HepG2 (cell line): ENCODE results near the gene EBF4. TPM values are rescaled to one million over a fixed set of nuclear protein-coding genes. Genes with fewer than 3 reads are reported as not detected.

ENCODE experiments used
- CENPT ChIP-seq: sonication (generic); formaldehyde crosslinking; IDR thresholded peaks from 2 replicates; pipeline ENCODE4 v1.8.0; 2022; ENCODE audit warnings: low read depth, mild to moderate bottlenecking, moderate library complexity, missing genetic modification reagents
- EED ChIP-seq: sonication (generic); formaldehyde crosslinking; IDR thresholded peaks from 2 replicates; pipeline ENCODE4 v1.5.0; 2020; ENCODE audit warnings: mild to moderate bottlenecking, missing genetic modification reagents
- EP300 ChIP-seq, 3 experiments: sonication (generic) in 1 of 3; formaldehyde crosslinking in 1 of 3; IDR thresholded peaks; 2 replicates each; pipeline versions ENCODE4 v1.5.1 to v1.6.1; 2011 to 2020; ENCODE audit warnings: low read depth in 2 of 3, low read length in 2 of 3, borderline replicate concordance in 1 of 3, improper control_type of control experiment in 1 of 3, mild to moderate bottlenecking in 1 of 3, missing genetic modification reagents in 1 of 3, moderate library complexity in 1 of 3
- HNRNPK ChIP-seq: fragments of 200-400 bp; formaldehyde crosslinking; IDR thresholded peaks from 2 replicates; pipeline ENCODE4 v1.6.1; 2018; ENCODE audit warnings: low read length, low read depth, moderate library complexity, mild to moderate bottlenecking; ENCODE audit not compliant: poor library complexity, severe bottlenecking
- HOXA3 ChIP-seq: sonication (generic); formaldehyde crosslinking; IDR thresholded peaks from 2 replicates; pipeline ENCODE4 v1.5.0; 2020; ENCODE audit warnings: missing genetic modification reagents
- HOXA5 ChIP-seq: sonication (generic); formaldehyde crosslinking; IDR thresholded peaks from 2 replicates; pipeline ENCODE4 v1.4.0; 2020; ENCODE audit warnings: missing genetic modification reagents
- HOXA9 ChIP-seq: sonication (generic); formaldehyde crosslinking; IDR thresholded peaks from 2 replicates; pipeline ENCODE4 v1.8.1; 2022; ENCODE audit warnings: missing genetic modification reagents, mild to moderate bottlenecking, moderate library complexity, borderline replicate concordance
- MATR3 ChIP-seq: sonication (generic); formaldehyde crosslinking; IDR thresholded peaks from 2 replicates; pipeline ENCODE4 v1.4.0; 2020; ENCODE audit warnings: missing genetic modification reagents
- MBNL3 ChIP-seq: fragments of 250-450 bp; sonication (Bioruptor Pico); conservative IDR thresholded peaks from 2 replicates; pipeline ENCODE4 v1.8.0; 2022; ENCODE audit warnings: mild to moderate bottlenecking, inconsistent platforms
- MED1 ChIP-seq: sonication (generic); formaldehyde crosslinking; IDR thresholded peaks from 2 replicates; pipeline ENCODE4 v1.4.0; 2020; ENCODE audit warnings: missing genetic modification reagents
- MZF1 ChIP-seq: sonication (generic); formaldehyde crosslinking; IDR thresholded peaks from 2 replicates; pipeline ENCODE4 v1.8.1; 2023; ENCODE audit warnings: mild to moderate bottlenecking, missing genetic modification reagents, borderline replicate concordance
- NCOA1 ChIP-seq: sonication (generic); formaldehyde crosslinking; IDR thresholded peaks from 2 replicates; pipeline ENCODE4 v1.9.0; 2021; ENCODE audit warnings: missing genetic modification reagents
- PHF8 ChIP-seq: sonication (generic); formaldehyde crosslinking; IDR thresholded peaks from 2 replicates; pipeline ENCODE4 v1.5.0; 2020; ENCODE audit warnings: missing genetic modification reagents
- RNF2 ChIP-seq: fragments of 450-650 bp; conservative IDR thresholded peaks from 2 replicates; pipeline ENCODE4 v1.6.1; 2016; ENCODE audit warnings: low read depth
- SIX1 ChIP-seq: sonication (generic); formaldehyde crosslinking; IDR thresholded peaks from 2 replicates; pipeline ENCODE4 v1.4.0; 2020; ENCODE audit warnings: missing genetic modification reagents, borderline replicate concordance
- SMARCE1 ChIP-seq: fragments of 450-650 bp; IDR thresholded peaks from 2 replicates; pipeline ENCODE4 v1.6.1; 2017; ENCODE audit warnings: borderline replicate concordance
- ZBTB20 ChIP-seq: sonication (generic); formaldehyde crosslinking; IDR thresholded peaks from 2 replicates; pipeline ENCODE4 v1.8.1; 2023; ENCODE audit warnings: missing genetic modification reagents, low read depth, mild to moderate bottlenecking, borderline replicate concordance
- ZBTB3 ChIP-seq: sonication (generic); formaldehyde crosslinking; IDR thresholded peaks from 2 replicates; pipeline ENCODE4 v1.4.0; 2020; ENCODE audit warnings: low read depth, mild to moderate bottlenecking, moderate library complexity, missing genetic modification reagents, borderline replicate concordance
- ZNF230 ChIP-seq: sonication (generic); formaldehyde crosslinking; IDR thresholded peaks from 2 replicates; pipeline ENCODE4 v1.4.0; 2020; ENCODE audit warnings: mild to moderate bottlenecking, missing genetic modification reagents
- ZNF3 ChIP-seq: IDR thresholded peaks from 2 replicates; pipeline ENCODE4 v1.7.0; 2017; ENCODE audit warnings: inconsistent platforms
- ZNF329 ChIP-seq: sonication (generic); formaldehyde crosslinking; IDR thresholded peaks from 2 replicates; pipeline ENCODE4 v1.9.0; 2021; ENCODE audit warnings: low read depth, mild to moderate bottlenecking, missing genetic modification reagents
- ZNF414 ChIP-seq: sonication (generic); formaldehyde crosslinking; IDR thresholded peaks from 2 replicates; pipeline ENCODE4 v1.5.0; 2020; ENCODE audit warnings: missing genetic modification reagents
- ZNF569 ChIP-seq: sonication (generic); formaldehyde crosslinking; IDR thresholded peaks from 2 replicates; pipeline ENCODE4 v1.5.0; 2020; ENCODE audit warnings: mild to moderate bottlenecking, missing genetic modification reagents, moderate library complexity, borderline replicate concordance
- polyA plus RNA-seq, 8 experiments: library from polyadenylated mRNA; depleted of rRNA in 3 of 8; stranded (reverse) in 7 of 8; unstranded in 1 of 8; fragments of >200 nt; fragmentation: Illumina TruSeq in 4 of 8; extraction: Trizol in 4 of 8; gene quantifications; 2 replicates each; pipeline versions ENCODE4 v1.2.1 to v1.2.3, GENCODE V29; 2011 to 2016; ENCODE audit warnings: low read depth in 4 of 8, missing spikeins in 1 of 8, mixed read lengths in 1 of 8; ENCODE audit not compliant: insufficient read depth in 1 of 8
- total RNA-seq, 5 experiments: library from RNA; depleted of rRNA; stranded (reverse); fragments of >200 nt; fragmentation: Illumina TruSeq; extraction: Trizol; gene quantifications; 2 replicates each; pipeline ENCODE4 v1.2.3, GENCODE V29; 2016; ENCODE audit warnings: low read depth in 1 of 5
- TF ChIP-seq, protein P1 (sequence below): IDR thresholded peaks from 2 replicates; pipeline ENCODE4 v1.6.1; 2016
- TF ChIP-seq, protein P2 (sequence below): sonication (generic); formaldehyde crosslinking; IDR thresholded peaks from 2 replicates; pipeline ENCODE4 v1.4.0; 2020; ENCODE audit warnings: low read depth, mild to moderate bottlenecking, missing genetic modification reagents
- TF ChIP-seq, protein P3 (sequence below): sonication (generic); formaldehyde crosslinking; IDR thresholded peaks from 2 replicates; pipeline ENCODE4 v1.4.0; 2020; ENCODE audit warnings: missing genetic modification reagents

Gene EBF4
- total and polyA plus RNA-seq, 2 of the 13 experiments (the other 11 are each of a cell fraction or from before 2014, with no cell fraction given) = 0.84 to 2.2 TPM

DNA sequence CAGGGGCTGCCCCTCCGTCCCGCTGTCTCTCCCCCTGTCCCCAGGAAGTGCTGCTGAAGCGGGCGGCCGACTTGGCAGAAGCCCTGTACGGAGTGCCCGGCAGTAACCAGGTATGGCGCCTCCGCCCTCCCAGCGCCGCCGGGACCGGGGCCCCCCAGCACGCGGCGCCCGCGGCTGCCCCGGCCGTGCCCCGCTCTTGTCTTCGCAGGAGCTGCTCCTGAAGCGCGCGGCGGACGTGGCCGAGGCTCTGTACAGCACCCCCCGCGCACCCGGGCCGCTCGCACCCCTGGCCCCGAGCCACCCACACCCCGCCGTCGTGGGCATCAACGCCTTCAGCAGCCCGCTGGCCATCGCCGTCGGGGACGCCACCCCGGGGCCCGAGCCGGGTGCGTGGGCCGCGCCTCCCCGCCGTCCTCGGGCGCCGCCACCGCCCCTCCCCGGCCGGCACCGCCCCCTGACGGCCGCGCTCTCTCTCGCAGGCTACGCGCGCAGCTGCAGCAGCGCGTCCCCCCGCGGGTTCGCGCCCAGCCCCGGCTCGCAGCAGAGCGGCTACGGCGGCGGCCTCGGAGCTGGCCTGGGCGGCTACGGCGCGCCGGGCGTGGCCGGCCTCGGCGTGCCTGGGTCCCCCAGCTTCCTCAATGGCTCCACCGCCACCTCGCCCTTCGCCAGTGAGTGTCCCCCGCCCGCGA lies 59.4 kb downstream of the EBF4 start (continued):
- TF ChIP-seq HOXA5 (CRISPR knock-in tag) (0 out of 2 replicates have a peak, but pooled peaks have one; percentile 11), SIX1 (no peak), MZF1 (CRISPR knock-in tag) (no peak), ZBTB20 (CRISPR knock-in tag) (no peak), ZNF3 (CRISPR knock-in tag) (no peak), ZNF569 (no peak), EP300 (IDR thresholded peaks at IDR 0.05; ENCODE audit: low read depth in 2 of 2, low read length in 2 of 2) (no peak), EP300 (CRISPR knock-in tag; IDR thresholded peaks at IDR 0.05; ENCODE audit: borderline replicate concordance) (no peak), MBNL3 (CRISPR knock-in tag) (no peak), NCOA1 (no peak), CENPT (CRISPR knock-in tag) (0 out of 2 replicates have a peak, but pooled peaks have one; percentile 20), PHF8 (CRISPR knock-in tag) (peak; percentile 40; the same call in 1 of the 2 replicates), ZBTB3 (CRISPR knock-in tag) (no peak), EED (CRISPR knock-in tag) (0 out of 2 replicates have a peak, but pooled peaks have one; percentile 40), ZNF329 (no peak), RNF2 (no peak), HNRNPK (no peak), ZNF230 (CRISPR knock-in tag) (no peak), HOXA3 (CRISPR knock-in tag) (peak; percentile 57), HOXA9 (CRISPR knock-in tag) (peak; percentile 53; the same call in 1 of the 2 replicates), SMARCE1 (no peak), ZNF414 (CRISPR knock-in tag) (no peak), MED1 (CRISPR knock-in tag) (peak; percentile 7; the same call in 1 of the 2 replicates), MATR3 (CRISPR knock-in tag) (no peak)
- TF ChIP-seq, protein P1, sequence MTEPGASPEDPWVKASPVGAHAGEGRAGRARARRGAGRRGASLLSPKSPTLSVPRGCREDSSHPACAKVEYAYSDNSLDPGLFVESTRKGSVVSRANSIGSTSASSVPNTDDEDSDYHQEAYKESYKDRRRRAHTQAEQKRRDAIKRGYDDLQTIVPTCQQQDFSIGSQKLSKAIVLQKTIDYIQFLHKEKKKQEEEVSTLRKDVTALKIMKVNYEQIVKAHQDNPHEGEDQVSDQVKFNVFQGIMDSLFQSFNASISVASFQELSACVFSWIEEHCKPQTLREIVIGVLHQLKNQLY (CRISPR knock-in tag) = no peak
- TF ChIP-seq, protein P2, sequence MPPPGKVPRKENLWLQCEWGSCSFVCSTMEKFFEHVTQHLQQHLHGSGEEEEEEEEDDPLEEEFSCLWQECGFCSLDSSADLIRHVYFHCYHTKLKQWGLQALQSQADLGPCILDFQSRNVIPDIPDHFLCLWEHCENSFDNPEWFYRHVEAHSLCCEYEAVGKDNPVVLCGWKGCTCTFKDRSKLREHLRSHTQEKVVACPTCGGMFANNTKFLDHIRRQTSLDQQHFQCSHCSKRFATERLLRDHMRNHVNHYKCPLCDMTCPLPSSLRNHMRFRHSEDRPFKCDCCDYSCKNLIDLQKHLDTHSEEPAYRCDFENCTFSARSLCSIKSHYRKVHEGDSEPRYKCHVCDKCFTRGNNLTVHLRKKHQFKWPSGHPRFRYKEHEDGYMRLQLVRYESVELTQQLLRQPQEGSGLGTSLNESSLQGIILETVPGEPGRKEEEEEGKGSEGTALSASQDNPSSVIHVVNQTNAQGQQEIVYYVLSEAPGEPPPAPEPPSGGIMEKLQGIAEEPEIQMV (CRISPR knock-in tag) = no peak; the same call in 1 of the 2 replicates
- TF ChIP-seq, protein P3, sequence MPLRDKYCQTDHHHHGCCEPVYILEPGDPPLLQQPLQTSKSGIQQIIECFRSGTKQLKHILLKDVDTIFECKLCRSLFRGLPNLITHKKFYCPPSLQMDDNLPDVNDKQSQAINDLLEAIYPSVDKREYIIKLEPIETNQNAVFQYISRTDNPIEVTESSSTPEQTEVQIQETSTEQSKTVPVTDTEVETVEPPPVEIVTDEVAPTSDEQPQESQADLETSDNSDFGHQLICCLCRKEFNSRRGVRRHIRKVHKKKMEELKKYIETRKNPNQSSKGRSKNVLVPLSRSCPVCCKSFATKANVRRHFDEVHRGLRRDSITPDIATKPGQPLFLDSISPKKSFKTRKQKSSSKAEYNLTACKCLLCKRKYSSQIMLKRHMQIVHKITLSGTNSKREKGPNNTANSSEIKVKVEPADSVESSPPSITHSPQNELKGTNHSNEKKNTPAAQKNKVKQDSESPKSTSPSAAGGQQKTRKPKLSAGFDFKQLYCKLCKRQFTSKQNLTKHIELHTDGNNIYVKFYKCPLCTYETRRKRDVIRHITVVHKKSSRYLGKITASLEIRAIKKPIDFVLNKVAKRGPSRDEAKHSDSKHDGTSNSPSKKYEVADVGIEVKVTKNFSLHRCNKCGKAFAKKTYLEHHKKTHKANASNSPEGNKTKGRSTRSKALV = no peak
